MV-4-11 (cell line): ENCODE results near the gene ZNRF4.
"Not testable (repeated sequence)": the region's sequence is repeated elsewhere in the genome, so short reads cannot be mapped to it uniquely, and the experiment has no call there.

ENCODE experiments used
- DNase-seq: peaks from one replicate; lab custom pipeline; 2025; lab: John Stamatoyannopoulos, UW

ZNRF4 gene

GRCh38 chr19:5455367-5456129 lies at the start of gene ZNRF4:
TSS of gene ZNRF4 (plus strand) at chr19:5455417. CDS start at chr19:5455492, 75 bp downstream.
- DNase-seq = no peak

GRCh38 chr19:5406198-5406597 lies 49.0 kb upstream of the ZNRF4 start:
- DNase-seq = not testable (repeated sequence)

DNA sequence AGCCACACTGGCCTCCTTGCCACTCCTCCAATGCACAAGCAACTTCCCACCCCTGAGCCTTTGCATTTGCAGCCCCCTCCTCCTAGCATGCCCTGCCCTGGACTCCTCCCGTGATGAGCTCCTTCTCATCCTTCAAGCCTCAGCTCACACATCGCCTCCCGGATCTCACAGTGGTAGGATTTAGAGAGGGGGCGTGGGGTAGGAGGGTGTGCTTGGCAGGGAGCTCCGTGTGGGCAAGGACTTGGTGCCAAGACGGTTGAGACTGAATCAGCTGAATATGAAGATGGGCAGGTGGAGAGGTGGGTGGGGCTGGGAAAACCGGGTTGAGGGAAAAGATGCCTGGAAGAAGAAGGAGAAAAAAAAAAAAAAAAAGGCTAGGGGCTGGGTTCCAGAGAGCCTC lies 48.4 kb upstream of the ZNRF4 start:
- no peak for DNase-seq

GRCh38 chr19:5407356-5407755 lies 47.9 kb upstream of the ZNRF4 start:
- no peak for DNase-seq

GRCh38 chr19:5417495-5418436 lies 37.5 kb upstream of the ZNRF4 start:
- DNase-seq = no peak

- no peak for DNase-seq
Observed at GRCh38 chr19:5418677-5419076, 36.5 kb upstream of the ZNRF4 start.

GRCh38 chr19:5420953-5421352 lies 34.3 kb upstream of the ZNRF4 start:
- no peak for DNase-seq

GRCh38 chr19:5423567-5424125 lies 31.6 kb upstream of the ZNRF4 start:
- DNase-seq = no peak

GRCh38 chr19:5424192-5424973 lies 30.8 kb upstream of the ZNRF4 start:
- no peak for DNase-seq

GRCh38 chr19:5425260-5425659 lies 30.0 kb upstream of the ZNRF4 start:
- no peak for DNase-seq

GRCh38 chr19:5430237-5430636 lies 25.0 kb upstream of the ZNRF4 start:
- no peak for DNase-seq

- no peak for DNase-seq
Observed at GRCh38 chr19:5432687-5433086, 22.5 kb upstream of the ZNRF4 start.

GRCh38 chr19:5434351-5434917 lies 20.8 kb upstream of the ZNRF4 start:
- no peak for DNase-seq

DNA sequence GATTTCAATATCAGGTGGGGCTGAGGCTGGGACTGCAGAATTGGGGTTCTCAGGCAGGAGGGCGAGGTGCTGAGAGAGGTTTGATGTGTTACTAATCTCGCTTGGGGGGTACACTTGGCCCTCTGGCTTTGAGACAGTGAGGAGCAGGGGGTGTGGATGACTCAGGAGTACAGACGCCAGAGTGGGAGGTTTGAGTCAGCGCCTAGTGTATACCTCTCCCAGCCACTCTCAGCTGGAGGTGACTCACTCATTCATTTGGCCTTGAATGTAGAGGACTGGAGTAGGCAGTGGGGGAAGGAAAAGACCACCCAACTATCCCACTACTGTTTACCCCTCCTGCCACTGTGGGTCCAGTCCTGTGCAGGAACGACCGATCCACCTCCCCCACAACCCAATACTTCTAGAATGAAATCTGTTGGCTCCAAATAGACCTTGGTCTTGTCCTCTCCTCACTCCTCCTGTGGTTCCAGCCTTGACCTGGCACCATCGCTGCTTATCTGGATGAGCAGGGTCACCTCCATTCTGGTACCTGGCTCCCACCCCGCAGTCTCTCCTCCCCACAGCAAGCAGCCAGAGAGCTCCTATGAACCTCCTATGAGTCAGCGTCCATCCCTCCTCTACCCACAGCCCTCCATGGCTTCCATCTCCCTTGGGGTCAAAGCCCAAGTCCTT lies 20.1 kb upstream of the ZNRF4 start:
- DNase-seq = no peak

DNA sequence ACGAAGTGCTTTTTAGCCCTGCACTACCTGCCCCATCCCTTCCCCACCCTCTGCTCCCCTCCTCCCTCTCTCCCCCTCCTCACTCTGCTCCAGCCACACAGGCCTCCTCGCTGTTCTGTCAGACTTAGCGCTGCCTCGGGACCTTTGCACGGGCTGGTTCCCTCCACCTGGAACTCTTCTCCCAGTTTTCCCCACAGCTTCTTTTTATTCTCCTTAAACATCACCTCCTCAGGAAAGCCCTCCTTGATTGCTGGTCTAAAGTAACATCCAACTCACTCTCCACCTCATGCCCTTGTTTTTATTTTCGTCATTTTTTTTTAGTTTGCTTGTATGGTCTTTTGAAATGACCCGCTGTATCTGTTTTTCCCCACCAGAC lies 19.6 kb upstream of the ZNRF4 start:
- DNase-seq = no peak

DNA sequence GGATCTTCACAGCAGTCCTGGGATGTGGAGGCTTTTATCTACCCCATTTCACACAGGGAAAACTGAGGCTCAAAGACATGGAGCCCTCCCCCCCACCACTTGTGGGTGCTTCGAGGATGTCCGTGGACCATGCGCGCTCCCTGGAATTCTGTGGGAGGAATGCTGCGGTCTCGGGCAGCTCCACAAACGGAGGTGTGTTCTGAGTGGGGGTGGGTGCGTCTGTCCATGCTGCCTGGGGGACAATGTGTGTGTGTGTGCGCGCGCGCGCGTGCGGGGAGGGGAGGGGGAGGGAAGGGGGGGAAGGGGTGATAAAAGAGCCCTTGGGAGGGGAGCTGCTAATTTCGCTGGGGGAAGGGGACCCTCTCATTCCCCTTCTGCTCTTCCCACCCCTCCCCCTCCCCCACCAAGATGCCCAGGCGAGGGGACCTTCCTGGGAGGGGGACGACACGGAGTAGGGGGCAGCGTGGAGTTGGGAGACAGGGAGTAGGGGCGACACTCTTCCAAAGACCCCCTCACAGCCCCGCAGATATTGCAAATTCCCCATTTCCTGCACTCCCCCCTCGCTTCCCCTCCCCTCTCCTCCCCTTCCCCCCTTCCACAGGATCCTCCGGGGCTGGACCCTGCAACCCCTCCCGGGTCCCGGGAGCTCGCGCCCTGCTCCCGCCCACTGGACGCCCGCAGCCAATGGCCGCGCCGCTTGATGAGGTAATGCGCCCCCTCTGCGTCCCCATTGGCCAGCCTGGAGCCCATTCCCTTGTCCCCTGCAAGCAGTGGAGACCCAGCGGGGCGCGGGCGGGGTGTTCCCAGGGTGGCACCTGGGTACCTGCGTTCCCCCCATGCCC lies 18.9 kb upstream of the ZNRF4 start:
- no peak for DNase-seq

DNA sequence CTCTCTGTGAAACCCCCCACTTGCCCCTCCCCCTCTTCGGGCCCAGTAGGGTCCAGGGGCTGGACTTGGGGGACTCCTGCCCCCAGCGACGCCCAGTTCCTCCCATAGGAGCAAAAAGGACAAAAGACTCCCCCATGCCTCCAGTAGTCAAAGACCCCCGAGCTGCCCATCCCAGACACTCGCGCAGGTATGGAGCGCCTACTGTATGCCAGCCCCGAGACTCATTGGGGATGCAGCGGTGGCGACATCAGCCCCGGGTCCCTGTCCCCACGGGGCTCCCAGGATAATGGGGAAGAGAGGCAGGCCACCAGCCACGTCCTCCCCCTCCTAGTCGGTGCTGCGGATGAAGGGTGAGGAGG lies 18.3 kb upstream of the ZNRF4 start:
- DNase-seq = no peak

- DNase-seq = not testable (repeated sequence)
Observed at GRCh38 chr19:5438756-5439155, 16.5 kb upstream of the ZNRF4 start.

DNA sequence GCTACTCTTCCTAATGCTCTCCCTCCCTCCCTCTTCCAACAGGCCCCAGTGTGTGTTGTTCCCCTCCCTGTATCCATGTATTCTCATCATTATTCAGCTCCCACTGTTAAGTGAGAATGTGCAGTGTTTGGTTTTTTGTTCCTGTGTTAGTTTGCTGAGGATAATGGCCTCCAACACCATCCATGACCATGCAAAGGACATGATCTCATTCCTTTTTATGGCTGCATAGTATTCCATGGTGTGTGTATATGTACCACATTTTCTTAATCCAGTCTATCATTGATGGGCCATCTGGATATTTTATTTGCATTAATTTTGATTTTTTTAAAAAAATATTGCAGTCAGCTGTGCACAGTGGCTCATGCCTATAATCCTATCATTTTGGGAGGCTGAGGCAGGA lies 15.8 kb upstream of the ZNRF4 start:
- DNase-seq = no peak

- DNase-seq = no peak
Observed at GRCh38 chr19:5440299-5440698, 14.9 kb upstream of the ZNRF4 start.
